Activated gamma-delta T cell (primary cell): ENCODE measurements around the gene SH3YL1.

Experiments used
- DNase-seq: peaks from one replicate; lab custom pipeline; 2025; lab: John Stamatoyannopoulos, UW

SH3YL1 gene

DNA sequence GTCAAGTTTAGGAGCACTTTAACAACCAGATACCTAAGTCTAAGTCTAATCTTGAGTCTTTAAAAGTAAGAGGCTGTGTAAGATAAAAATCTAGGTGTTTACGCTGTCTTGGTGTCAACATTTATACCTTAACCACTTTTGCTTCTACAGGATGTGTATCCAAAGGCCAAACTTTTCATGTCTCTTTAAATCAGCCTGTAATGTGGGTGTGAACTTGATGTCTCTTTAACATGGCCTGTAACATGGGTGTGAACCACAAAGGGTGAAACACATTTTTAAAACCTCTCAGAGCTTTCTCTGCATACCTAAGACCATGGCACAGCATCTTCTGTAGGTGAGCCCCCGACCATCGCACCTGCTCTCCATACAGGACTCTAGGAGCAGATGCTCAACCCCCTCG, 40.4 kb downstream of the SH3YL1 start:
- DNase-seq = no peak

DNA sequence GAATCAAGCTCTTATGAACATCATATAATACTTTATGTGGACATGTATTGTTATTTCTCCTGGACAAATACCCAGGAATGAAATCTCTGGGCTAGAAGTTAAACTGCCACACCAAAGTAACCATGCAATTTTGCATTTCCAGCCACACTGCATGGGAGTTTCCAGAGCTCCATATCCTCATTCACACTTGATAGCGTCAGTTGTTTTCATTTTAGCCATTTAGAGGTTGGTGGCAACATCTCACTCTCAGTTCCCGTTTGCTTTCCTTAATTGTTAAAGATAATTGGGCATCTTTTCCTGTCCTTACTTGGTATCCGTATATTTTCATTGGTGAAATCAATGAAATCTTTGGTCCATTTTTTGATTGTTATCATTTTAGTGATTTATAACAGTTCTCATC, 47.8 kb downstream of the SH3YL1 start:
- no peak for DNase-seq

DNA sequence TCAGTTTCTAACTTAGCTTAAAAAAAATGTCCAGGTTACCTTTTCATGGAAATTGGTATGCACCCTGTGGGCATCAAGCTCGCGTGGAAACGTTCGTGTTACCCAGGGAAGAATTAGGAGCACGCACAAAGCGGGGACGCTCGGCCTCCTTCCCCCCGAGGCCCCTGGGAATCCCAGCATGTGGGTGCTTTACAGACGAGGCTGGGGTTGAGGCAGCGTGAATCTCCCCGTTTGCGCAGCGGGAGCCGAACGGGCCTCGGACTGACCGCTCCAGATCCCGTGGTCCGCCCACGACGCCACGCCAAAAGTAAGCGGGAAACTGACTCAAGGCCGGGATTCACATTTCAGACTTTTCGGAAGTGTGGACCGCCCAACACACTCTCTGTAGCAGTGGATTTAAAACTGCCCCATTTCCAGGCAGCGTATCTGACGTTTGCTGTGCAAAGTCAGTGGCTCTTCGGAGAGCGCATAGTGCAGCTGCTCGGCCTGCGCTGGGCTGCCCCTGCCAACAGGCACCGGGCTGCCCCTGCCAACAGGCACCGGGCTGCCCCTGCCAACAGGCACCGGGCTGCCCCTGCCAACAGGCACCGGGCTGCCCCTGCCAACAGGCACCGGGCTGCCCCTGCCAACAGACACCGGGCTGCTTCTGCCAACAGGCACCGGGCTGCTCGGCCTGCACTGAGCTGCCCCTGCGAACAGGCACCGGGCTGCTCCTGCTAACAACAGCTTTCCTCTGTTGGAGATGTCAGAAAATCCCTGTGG, 49.7 kb downstream of the SH3YL1 start:
- no peak for DNase-seq

DNA sequence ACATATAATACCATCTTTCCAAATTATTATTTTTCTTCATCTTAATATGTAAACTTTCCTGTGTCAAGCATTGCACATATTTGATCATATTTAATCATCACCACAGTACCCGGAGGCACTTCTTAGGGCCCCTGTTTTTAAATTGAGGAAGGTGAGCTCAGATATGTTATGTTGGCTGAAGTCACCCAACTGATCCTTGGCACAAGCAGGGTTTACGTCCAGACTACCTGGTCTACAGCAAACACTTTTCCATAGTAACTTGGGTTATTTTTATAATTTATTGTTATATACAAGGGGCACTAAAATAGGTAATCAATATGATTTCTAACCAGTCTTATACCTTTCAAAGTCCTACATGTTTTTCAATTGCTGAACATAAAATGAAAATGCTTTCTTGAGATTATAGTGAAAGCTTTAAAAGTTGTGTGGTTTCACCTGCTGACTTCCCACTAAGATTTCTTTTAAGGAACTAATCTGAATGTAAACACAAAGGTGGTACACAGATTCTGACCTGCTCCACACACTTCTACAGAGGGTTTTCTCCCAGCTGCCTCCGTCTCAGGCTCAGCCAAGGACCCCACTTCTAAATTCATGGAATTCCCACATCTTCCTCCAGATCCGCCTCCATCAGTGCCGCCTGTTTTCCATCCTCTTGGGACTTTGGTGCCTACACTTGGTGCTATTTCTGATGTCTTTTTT, 52.2 kb downstream of the SH3YL1 start:
- no peak for DNase-seq

DNA sequence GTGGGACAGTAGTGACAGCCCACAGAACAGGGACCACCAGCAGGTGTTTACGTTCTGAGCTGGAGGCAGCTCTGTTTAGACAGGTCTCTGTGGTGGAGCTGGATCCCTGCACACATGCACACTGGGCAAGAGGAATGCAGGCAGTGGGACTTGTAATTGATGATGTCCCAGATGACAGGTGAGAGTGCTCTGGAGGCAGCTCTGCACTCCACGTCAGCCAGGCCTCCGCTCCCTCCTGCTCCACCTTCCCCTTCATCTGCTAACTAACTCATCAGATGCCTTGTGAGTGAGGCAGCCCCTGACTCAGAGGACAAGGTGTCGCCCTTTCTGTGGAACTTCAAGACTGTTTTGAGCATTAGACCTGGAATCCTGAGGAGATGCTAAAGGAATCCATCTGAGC, 53.2 kb downstream of the SH3YL1 start:
- DNase-seq = no peak

DNA sequence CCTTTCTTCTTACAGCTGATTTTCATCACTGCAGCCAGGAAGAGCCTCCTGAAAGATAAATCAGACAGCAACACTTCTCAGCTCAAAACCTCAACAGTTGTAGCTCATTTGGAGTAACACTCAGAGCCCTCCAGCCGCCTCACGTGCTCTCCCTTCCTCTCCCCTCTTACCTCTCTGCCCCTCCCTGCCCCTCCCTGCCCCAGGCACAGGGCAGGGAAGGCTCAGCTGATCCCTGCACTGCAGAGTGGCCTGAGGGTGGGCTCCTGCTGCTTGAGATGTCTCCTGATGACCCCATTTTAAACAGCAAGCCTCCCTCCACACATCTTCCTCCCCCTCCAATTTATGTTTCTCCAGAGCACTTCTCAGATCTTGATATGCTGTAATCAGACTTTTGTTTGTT, 54.4 kb downstream of the SH3YL1 start:
- no peak for DNase-seq

- no peak for DNase-seq
Measured at GRCh38 chr2:208335-208734, 55.5 kb downstream of the SH3YL1 start.

- no peak for DNase-seq
Measured at GRCh38 chr2:203984-204383, 59.8 kb downstream of the SH3YL1 start.

DNA sequence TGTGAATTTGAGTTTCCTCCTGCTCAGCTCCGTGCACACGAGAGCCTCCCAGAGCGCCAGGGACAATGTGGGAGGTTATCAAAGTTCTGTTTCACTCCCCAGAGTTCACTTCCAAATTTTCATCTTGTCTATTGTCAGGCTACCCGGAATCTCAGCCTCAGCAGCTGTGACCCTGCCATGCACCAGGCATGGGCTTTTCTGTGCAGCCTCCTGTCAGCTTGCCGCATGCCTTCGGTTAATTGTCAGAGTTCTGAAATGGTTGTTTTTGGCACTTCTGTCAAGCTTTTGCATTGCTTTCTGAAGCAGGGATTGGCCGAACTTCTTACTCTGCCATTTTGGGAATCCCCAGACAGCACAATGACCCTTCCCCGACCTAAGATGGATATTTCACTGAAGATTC, 60.4 kb downstream of the SH3YL1 start:
- DNase-seq = no peak

- no peak for DNase-seq
Measured at GRCh38 chr2:202945-203344, 60.9 kb downstream of the SH3YL1 start.

- DNase-seq = no peak
Measured at GRCh38 chr2:201648-202433, 62.0 kb downstream of the SH3YL1 start.

GRCh38 chr2:199041-199966, 64.5 kb downstream of the SH3YL1 start:
- no peak for DNase-seq

- no peak for DNase-seq
Measured at GRCh38 chr2:196406-196805, 67.4 kb downstream of the SH3YL1 start.

- DNase-seq = no peak
Measured at GRCh38 chr2:195932-196331, 67.9 kb downstream of the SH3YL1 start.

DNA sequence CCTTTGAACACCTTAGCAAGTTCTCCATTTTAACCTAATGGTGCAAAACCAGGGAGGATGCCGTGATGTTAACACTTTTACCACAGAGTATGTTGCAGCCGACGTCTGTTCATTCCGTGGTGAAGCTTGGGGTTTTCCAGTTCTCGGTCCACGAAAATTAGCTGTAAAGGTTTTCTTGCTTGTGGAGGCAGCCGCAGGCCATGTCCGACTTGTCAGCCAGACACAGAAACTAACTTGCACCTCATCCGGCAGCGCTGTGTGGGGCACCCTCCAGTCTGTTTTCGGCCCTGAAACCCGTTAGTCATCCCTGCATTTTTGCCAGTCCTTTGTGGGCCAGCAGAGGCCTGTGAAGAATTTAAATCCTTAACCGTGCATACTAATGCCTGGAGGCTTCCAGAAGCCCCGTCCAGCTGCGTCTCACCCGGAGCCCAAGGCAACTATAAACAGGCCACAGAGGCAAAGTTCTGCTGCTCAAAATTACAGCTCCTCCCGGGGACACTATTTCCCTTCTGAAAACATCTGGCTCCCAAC, 70.6 kb downstream of the SH3YL1 start:
- no peak for DNase-seq

- DNase-seq = no peak
Measured at GRCh38 chr2:191311-192190, 72.3 kb downstream of the SH3YL1 start.

GRCh38 chr2:187825-188224, 76.0 kb downstream of the SH3YL1 start:
- no peak for DNase-seq

DNA sequence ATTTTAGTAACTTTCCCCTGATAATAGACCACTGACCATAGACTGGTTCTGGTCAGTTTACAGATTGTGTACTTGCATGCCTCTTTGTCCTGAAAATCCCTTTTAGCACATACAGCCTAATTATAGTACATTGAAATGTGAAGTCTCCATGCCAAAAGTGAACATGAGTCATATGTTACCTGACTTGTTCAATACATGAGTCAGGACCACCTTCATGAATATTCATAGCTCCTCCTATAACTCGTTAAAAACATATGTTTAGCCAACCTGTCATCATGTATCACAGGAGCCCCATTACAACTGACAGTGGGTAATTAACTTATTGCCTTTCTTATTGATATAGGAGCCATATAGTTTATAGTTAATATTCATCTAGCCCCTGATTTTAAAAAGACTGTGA, 78.6 kb downstream of the SH3YL1 start:
- no peak for DNase-seq

- no peak for DNase-seq
Measured at GRCh38 chr2:184695-185094, 79.1 kb downstream of the SH3YL1 start.

- DNase-seq = no peak
Measured at GRCh38 chr2:182509-183122, 81.2 kb downstream of the SH3YL1 start.
